ENCODE measurements around the gene IGSF8.

GRCh38 chr1:160117300-160117699, 18.9 kb upstream of the IGSF8 start:
- TF ChIP-seq, protein P1, sequence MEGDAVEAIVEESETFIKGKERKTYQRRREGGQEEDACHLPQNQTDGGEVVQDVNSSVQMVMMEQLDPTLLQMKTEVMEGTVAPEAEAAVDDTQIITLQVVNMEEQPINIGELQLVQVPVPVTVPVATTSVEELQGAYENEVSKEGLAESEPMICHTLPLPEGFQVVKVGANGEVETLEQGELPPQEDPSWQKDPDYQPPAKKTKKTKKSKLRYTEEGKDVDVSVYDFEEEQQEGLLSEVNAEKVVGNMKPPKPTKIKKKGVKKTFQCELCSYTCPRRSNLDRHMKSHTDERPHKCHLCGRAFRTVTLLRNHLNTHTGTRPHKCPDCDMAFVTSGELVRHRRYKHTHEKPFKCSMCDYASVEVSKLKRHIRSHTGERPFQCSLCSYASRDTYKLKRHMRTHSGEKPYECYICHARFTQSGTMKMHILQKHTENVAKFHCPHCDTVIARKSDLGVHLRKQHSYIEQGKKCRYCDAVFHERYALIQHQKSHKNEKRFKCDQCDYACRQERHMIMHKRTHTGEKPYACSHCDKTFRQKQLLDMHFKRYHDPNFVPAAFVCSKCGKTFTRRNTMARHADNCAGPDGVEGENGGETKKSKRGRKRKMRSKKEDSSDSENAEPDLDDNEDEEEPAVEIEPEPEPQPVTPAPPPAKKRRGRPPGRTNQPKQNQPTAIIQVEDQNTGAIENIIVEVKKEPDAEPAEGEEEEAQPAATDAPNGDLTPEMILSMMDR (IDR thresholded peaks at IDR 0.05): no peak
- TF ChIP-seq EP300 (IDR thresholded peaks at IDR 0.05): no peak

Data from ovary (tissue), 3 donors.